GM12892 (cell line): Measurements from ENCODE around the gene CHERP.

ENCODE experiments used
- POLR2A ChIP-seq: IDR thresholded peaks from 2 replicates; pipeline ENCODE4 v1.6.1; 2011; ENCODE audit warnings: low read depth, low read length, control low read depth
- POLR2AphosphoS5 ChIP-seq: IDR thresholded peaks from 2 replicates; pipeline ENCODE4 v1.6.1; 2011; ENCODE audit warnings: low read depth, low read length, control low read depth
- TAF1 ChIP-seq: IDR thresholded peaks from 2 replicates; pipeline ENCODE4 v1.6.1; 2011; ENCODE audit warnings: low read depth, mild to moderate bottlenecking, control low read depth, low read length, borderline replicate concordance

DNA sequence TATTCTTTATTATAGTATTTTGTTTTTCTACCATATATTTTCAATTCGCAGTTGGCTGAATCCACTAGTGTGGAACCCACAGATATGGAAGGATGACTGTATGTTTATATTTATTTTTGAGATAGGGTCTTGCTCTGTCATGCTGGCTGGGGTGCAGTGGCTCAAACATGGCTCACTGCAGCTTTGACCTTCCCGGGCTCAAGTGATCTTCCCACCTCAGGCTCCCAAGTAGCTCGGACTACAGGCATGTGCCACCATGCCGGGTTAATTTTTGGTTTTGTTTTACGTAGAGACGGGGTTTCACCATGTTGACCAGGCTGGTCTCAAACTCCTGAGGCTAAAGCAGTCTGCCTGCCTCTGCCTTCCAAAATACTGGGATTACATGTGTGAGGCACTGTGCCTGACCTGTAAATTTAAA, 20.4 kb upstream of the CHERP start:
- no peak for TF ChIP-seq POLR2AphosphoS5
- no peak for TF ChIP-seq POLR2A
- no peak for TF ChIP-seq TAF1
